NCI-H82 treated with DMSO at 0.1 percent for 48 hours (cell line): ENCODE measurements around the gene TTLL11.

Experiments
- DNase-seq: peaks from one replicate; lab custom pipeline; 2025; ENCODE audit not compliant: unreplicated experiment; lab: John Stamatoyannopoulos, UW

The TTLL11 gene

DNA sequence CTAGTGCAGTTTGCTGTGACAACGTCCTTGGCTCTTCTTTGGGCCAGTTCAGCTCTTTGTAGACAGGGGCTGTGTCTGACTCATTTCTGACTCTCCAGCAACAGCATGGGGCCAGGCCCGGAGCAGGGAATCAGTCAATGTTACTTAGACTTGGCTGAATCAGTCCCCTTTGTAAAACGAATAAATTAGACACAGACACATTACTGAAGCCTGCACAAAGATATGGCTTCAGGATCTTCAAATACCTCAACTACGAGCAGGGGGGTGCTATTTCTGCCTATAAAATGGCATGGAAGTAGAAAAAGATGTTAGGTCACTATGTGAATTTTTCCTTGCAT is 204.7 kb downstream of the TTLL11 start:
- DNase-seq = no peak

DNA sequence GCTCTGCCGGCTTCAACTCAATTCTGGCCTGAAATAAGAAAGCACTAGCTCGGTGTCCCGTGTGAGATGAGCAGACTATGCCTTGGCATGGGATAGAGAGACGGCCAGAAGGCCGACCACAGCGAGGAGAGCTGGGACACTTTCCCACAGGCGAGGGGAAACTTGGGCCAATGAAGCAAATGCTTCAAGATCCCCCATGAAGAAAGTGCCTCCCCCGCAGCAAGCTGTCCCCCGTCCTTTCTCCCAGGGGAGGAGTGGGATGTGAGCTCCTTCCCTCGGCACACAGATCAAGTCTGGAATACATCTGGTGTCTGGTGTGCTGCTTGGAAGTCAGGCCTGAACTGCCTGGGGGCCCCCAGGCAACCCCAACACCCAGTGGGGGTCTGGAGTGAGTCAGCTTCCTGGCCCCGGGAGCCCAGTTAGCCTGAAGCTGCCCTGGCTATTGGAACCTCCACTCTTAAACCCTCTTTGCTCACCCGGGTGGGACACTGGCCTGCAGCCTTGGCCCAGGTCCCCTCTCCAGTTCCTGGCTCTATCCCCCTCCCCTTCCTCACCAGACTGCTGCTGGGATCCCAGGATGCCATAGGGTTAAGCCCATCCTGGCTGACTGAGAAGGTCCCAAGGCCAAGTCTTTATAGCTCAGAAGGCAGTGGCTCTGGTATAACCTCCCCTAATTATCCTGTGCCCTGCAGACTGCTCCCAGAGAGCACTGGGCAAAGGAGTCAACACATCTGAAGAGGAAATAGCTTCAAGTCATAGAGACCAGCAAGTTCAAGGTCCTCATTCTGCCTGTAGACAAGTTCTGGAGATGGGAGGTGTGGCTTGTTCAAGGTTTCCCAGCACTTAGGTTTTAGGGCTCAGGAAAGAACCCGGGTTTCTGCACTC is 205.3 kb downstream of the TTLL11 start:
- DNase-seq = no peak

GRCh38 chr9:121886759-121887485 is 206.2 kb downstream of the TTLL11 start:
- no peak for DNase-seq

GRCh38 chr9:121885345-121885901 is 207.7 kb downstream of the TTLL11 start:
- no peak for DNase-seq

DNA sequence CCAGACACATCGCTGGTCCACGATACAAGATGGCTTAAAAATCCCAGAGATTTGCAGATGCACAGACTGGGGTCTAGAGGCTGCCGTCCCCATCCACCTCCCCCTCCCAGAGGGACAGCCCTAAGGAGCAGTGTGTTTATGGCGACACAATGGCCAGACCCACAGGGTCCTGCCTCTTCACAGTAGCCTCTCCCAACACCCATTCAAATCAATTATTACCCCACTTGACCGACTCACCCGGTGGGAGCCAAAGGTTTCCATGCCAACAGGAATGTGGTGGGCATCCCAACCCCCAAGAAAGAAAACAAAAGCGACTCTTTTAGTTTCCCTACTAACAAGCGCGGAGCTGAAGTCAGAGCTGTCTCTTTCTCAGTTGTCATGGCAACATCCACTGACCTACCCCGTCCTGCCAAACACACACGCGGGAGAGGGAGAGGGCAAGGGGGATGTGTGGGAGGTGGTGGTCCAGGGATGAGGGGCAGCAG is 209.0 kb downstream of the TTLL11 start:
- DNase-seq = no peak

- DNase-seq = no peak
Observed at GRCh38 chr9:121883281-121884056, 209.6 kb downstream of the TTLL11 start.

- DNase-seq = no peak
Observed at GRCh38 chr9:121881920-121882500, 211.1 kb downstream of the TTLL11 start.

GRCh38 chr9:121880343-121880898 is 212.7 kb downstream of the TTLL11 start:
- DNase-seq = no peak

DNA sequence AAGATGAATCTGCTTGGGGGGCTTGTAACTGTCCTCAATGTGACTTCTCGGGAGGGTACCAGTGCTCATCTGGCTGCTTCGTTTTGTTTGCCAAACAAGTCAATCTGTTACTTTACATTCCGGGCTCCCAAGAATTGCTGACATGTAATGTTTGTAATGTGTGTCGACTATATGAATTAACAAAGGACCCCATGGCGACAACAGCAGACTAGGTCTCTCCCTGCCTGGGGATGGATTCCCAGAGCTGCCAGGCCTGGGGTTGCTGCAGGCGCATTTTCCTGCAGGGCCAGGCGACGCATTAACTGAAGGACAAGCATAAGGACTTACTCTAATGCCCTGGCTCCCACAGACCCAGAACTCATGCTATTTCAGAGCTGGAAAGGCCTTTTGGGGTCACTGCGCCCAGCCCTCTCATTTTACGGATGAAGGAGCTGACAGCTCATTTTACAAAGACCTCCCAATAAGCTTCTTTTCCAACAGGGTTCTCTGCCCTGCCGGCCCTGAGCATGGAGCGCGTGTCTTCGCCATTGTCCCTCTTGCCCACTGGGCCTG is 214.8 kb downstream of the TTLL11 start:
- no peak for DNase-seq

DNA sequence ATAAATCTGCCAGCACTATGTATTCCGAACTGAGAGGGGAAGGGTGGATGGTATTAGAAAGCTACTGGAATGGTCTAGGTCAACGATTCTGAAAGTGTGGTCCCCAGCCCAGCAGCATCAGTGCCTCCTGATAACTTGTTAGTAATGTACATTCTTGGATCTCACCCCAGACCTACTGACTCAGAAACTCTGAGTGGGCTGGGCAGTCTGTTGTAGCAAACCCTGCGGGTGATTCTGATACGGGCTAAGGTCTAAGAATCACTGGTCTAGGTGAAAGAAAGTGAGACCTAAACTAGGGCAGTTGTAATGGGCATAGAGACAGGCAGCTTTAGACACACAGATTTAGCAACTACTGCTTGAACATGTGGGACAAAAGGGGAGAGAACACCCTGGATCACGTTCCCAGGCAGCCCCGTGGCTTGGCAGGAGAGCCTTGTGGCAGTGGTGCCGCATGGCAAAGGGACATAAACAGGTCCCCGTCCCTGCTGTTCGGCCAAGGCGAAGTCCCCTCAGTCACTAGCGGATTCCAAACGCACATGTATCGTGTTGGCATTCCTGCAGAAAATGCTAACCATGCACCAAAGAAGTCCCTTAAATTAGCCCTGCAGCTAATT is 216.3 kb downstream of the TTLL11 start:
- DNase-seq = no peak

- no peak for DNase-seq
Observed at GRCh38 chr9:121876255-121876654, 216.9 kb downstream of the TTLL11 start.

GRCh38 chr9:121874524-121874923 is 218.6 kb downstream of the TTLL11 start:
- DNase-seq = no peak

DNA sequence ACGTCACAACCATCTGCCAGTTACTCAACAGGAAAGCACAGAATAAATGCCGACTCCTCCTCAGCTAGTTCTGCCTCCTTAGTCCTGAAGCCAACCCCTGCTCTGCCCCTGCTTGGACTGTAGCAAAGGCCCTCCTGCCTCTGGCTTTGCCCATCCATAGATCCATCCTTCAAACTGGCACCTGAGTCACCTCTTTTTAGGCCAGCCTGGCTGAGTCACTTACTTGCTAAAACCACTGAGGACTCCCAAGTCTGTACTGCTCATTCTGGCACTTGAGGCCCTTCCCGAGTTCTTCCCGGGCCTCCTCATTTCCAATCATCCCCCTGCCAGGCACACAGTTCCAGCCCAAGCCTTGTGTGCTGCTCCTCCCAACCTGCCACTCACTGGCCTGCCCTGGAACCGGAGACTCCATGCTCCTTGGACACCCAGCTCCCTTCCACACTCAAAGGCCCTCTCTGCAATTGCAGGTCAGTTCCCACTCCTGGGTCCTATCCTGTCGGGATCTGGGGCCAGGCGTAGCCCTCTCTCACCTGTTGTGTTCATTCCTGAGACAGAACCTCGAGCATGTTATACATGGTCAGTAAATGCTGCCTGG is 221.6 kb downstream of the TTLL11 start:
- DNase-seq = no peak

GRCh38 chr9:121870271-121870670 is 222.8 kb downstream of the TTLL11 start:
- no peak for DNase-seq

DNA sequence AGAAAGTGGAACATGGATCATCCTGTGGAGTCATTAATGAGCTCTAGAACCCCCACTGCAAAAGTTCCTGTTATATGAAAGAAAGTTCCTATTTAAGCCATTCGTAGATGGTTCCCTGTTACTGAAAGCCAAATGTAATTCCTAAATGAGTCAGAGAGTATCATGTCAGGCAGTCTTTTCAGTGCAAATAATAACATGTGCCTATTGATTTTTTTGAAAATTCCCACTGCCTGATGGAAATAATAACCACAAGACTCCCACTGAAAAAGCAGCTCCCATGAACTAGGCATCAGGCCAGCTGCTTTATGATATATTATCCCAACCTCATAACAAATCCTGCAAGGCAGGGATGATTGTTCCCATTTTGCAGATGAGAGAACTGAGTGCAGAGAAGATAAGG is 224.5 kb downstream of the TTLL11 start:
- no peak for DNase-seq

GRCh38 chr9:121866927-121867326 is 226.2 kb downstream of the TTLL11 start:
- no peak for DNase-seq

DNA sequence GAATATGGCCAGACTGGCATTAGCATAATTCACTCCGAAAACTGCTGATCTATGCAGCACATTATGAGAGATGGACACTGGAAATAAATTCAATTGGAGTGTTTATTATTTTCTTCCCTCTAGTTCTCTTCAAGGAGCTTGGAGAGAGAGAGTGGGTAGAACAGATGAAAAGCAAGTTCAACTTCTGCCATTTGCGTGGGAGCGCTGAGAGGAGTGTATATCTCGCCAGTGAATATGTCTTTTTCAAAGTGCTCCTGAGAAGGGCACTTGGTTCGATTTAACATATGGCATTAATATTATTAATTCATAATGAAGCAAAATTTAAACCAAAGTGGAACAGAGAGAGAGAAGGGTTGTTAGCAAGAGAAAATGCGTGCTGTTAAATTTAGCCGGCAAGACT is 227.2 kb downstream of the TTLL11 start:
- no peak for DNase-seq

DNA sequence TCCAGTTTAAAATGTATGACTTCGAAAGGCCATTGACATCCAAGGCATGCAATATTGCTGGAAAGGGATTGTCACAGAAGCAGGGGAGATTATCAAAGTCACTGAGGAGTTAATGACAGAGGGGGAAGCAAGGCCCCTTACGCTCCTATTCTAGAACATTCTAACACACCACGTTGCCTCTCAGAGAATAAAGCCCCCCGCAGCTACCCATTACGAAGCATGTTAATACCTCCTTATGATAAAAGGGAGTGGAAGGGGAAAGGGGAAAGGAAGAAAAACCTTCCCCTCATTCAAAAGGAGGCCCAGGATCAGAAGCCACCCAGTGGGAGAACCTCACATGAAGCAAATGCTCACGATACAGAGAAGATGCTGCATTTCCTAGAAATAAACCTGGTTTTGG is 228.0 kb downstream of the TTLL11 start:
- DNase-seq = no peak

- DNase-seq = no peak
Observed at GRCh38 chr9:121863955-121864354, 229.2 kb downstream of the TTLL11 start.
